GM21381 (cell line): ENCODE data around the gene SRGAP2C.
A peak's percentile ranks its signal among the peaks of the same experiment; 100 is the strongest.
"Not testable (repeated sequence)": the region's sequence is repeated elsewhere in the genome, so short reads cannot be mapped to it uniquely, and the experiment has no call there.

Experiments
- ATAC-seq: cut with Tn5 transposase; IDR thresholded peaks from one replicate; pipeline ENCODE4 v1.9.1; 2021; ENCODE audit warnings: mild to moderate bottlenecking, moderate library complexity; ENCODE audit not compliant: unreplicated experiment

SRGAP2C gene

DNA sequence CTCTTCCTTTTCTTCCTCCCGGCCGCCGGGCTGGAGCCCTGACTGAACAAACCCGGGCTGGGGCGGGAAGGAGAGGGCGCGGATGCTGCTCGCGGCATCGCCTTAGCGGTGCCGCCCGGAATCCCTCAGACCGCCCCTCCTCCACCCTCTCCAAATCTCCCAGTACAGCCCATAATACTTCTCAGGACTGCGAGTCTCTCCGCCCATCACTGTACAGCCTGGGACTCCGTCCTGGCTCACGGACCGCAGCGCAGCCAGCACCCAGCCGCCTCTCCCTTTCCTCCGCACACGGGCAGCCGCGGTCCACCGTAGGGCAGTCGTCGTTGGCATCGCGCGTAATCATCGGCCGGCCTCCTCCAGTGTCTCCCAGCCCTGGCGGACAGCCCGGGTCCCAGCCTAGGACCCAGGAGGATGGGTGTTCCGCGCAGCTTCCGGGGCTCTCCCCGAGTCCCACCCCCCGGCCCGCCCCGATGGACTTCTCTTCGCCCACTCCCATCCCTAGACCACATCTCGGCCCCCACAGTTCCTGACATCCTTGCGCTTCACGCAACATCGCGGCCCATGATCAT lies 449 bp downstream of the SRGAP2C start:
- ATAC-seq = peak; percentile 5

- ATAC-seq = not testable (repeated sequence)
Measured at GRCh38 chr1:121186191-121186590, 1.4 kb downstream of the SRGAP2C start.

DNA sequence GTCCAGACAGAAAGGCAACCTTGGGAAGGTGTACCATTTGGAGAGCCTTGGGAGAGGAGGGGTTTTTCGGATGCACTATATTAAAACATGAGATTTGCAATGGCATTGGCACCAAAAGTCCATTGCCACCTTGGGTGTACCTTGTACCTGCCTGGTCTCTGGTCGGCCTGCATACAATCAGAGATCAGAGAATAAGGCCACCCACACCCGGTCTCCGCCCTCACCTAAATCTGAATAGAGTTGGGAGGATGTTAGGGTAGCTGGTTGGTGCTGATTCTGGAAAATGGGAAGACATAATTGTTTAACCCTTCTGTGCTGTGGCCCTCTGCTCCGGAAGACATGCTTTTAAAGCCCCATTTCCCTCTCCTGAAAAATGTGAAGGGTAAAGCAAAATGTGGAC lies 3.1 kb downstream of the SRGAP2C start:
- not testable (repeated sequence) for ATAC-seq

- not testable (repeated sequence) for ATAC-seq
Measured at GRCh38 chr1:121192512-121192911, 7.7 kb downstream of the SRGAP2C start.

- ATAC-seq = not testable (repeated sequence)
Measured at GRCh38 chr1:121197095-121197882, 12.5 kb downstream of the SRGAP2C start.

DNA sequence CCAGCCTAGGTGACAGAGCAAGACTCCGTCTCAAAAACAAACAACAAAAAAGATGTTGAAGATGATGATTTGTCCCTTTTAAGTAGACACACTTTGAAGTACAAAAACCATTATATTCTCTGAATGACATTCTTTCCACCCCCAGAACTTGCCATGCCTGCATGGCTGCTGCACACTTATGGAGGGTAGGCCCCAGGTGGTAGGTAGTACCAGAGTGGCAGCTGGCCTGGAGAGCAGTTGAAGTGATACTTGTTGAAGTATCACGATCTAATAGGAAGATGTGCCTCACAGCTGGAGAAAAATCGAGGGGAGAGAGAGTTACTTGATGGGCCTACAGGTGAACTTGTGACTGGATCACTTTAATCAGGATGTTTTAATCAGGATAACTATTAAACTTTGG lies 15.0 kb downstream of the SRGAP2C start:
- ATAC-seq = not testable (repeated sequence)

- not testable (repeated sequence) for ATAC-seq
Measured at GRCh38 chr1:121200232-121200631, 15.5 kb downstream of the SRGAP2C start.

- not testable (repeated sequence) for ATAC-seq
Measured at GRCh38 chr1:121200985-121201981, 16.5 kb downstream of the SRGAP2C start.

DNA sequence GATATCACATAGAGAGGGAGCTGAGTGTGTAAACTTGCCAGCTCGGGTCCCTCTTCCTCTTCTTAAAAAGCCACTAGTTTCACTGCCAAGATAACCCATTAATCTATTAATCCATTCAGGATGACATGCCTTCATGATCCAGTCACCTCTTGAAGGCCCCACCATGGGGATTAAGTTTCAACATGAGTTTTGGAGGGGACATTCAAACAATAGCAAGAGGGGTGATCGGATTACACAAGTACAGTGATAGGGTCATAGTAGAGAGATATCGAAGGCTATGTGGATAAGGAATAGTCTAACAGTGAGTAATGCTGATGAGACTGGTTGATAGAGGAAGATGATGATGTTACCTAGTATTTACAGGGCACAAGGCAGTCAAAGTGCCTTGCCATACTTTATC lies 18.2 kb downstream of the SRGAP2C start:
- ATAC-seq = not testable (repeated sequence)

DNA sequence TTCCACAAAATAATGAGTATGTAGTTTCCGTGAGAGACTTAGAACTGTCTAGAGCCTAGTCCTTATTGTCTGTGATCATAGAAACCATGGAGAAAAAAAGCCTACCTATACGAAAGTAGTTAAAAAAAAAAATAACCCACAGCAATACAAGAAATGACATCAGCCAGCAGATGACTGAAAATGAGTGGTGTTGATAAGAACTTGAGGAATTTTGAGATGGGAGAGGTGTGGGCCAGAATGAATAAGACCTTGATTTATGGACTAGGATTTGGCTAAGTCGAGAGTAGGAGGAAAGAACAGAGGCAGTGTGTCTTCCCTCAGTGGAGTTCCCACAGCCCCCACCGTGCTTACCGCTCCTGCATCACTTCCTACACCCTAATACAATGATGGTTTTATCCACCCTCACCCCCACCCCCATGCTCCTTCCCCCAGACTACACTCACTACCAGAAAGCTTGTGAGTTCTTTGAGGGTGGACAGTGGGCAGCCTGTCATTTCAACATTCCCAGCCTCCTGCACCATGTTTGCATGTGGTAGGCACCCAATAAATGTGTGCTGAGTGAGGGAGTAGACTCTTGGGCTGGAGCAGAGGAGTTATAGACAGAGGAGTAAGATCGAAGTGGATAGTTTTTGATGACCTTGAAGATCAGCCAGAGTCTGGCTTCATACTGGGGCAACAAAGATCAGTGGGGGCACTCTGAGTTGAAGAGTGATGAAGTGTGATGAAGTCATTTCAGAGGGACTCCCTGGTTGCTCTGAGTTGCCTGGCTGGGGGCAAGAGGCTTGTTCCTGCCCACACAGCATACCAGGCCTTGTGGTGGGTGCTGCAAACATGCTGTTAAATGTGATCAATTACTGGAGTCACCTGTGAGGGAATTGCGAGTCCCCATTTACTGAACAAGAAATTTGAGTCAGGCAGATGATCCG lies 21.3 kb downstream of the SRGAP2C start:
- ATAC-seq = not testable (repeated sequence)

DNA sequence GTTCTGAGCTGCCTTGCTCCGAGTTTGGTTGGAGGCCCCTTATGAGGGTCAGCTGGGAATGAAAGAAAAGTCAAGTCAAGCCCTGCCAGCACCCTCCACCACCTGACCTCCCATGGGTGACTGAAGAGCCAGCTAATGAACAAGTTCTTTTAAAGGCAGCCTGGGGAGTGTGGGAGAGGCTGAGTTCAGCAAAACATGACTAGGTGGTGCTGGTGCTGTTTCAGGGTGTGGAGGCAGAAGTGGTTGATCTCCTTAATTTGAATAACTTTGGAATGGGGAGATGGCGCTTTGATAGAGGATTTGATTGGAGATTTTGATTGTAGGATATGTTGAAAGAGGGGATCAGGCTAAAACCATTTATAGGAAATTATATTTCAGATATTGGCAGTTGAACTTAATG lies 22.6 kb downstream of the SRGAP2C start:
- ATAC-seq = not testable (repeated sequence)

- not testable (repeated sequence) for ATAC-seq
Measured at GRCh38 chr1:121208375-121208774, 23.6 kb downstream of the SRGAP2C start.

DNA sequence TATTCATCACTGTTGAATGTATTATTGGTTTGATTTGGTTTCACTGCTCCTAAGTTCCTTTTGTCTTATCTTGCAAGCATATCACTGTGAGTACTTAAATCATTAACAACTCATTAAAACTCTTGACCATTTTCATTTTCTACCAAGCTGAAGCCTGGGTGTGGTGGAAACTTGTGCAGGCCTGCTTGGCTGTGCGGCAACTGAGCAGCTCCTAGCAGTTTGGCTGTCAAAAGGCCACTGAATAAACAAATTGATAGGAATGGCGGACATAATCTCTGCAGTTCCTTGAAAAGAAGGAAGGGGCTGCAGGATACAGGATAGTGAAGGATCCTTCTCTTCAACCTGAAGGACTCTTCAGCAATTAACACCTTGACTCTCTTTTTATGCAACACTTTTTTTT lies 26.0 kb downstream of the SRGAP2C start:
- ATAC-seq = not testable (repeated sequence)

GRCh38 chr1:121213491-121213890 lies 28.7 kb downstream of the SRGAP2C start:
- ATAC-seq = not testable (repeated sequence)

DNA sequence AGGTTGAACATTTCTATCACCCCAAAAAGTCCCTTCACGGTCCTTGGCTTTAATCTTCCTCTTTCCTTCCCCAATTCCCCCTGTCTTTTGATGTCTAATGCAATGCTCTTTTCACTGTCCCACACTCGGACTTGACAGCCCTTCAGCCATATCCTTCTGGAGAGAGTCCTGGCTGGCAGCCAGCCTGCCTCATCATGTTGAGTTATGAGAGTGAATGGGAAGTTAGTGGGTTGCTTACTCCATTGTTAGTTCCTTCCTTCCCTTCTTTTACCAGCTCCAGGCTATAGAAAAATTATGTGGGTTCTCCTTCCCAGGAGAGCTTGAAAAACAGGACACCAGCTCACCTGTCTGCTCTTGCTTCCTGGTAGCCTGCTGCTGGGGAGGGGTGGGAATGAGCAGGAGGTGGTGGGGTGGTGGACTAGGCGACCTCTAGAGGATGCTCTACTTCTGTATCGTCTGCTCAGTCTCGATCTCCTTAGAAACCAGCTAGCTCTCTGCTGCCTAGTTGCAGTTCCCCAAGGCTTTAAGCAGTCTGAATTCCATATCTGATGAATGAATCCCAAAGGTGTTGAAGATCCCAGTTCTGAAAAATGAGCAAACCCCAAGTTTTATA lies 29.9 kb downstream of the SRGAP2C start:
- not testable (repeated sequence) for ATAC-seq

- ATAC-seq = not testable (repeated sequence)
Measured at GRCh38 chr1:121215699-121216417, 31.1 kb downstream of the SRGAP2C start.

- not testable (repeated sequence) for ATAC-seq
Measured at GRCh38 chr1:121216676-121217075, 31.9 kb downstream of the SRGAP2C start.

- peak; percentile 59 for ATAC-seq
Measured at GRCh38 chr1:121221770-121222169, 37.0 kb downstream of the SRGAP2C start.

GRCh38 chr1:121224714-121225113 lies 39.9 kb downstream of the SRGAP2C start:
- ATAC-seq = peak; percentile 97
